Skin of body (tissue), 2 donors: ENCODE measurements around the gene FOXK1. TPM values are rescaled to one million over a fixed set of nuclear protein-coding genes. Genes with fewer than 3 reads are reported as not detected.
"Not testable (repeated sequence)": the region's sequence is repeated elsewhere in the genome, so short reads cannot be mapped to it uniquely, and the experiment has no call there.

Experiments
- DNase-seq: peaks from one replicate; lab custom pipeline; 2025; lab: John Stamatoyannopoulos, UW
- total RNA-seq: library from RNA; depleted of rRNA; stranded (reverse); fragments of >200 nt; gene quantifications from one replicate; pipeline ENCODE4 v1.2.3, GENCODE V29; 2014

FOXK1 gene
- total RNA-seq: 17.2 TPM

DNA sequence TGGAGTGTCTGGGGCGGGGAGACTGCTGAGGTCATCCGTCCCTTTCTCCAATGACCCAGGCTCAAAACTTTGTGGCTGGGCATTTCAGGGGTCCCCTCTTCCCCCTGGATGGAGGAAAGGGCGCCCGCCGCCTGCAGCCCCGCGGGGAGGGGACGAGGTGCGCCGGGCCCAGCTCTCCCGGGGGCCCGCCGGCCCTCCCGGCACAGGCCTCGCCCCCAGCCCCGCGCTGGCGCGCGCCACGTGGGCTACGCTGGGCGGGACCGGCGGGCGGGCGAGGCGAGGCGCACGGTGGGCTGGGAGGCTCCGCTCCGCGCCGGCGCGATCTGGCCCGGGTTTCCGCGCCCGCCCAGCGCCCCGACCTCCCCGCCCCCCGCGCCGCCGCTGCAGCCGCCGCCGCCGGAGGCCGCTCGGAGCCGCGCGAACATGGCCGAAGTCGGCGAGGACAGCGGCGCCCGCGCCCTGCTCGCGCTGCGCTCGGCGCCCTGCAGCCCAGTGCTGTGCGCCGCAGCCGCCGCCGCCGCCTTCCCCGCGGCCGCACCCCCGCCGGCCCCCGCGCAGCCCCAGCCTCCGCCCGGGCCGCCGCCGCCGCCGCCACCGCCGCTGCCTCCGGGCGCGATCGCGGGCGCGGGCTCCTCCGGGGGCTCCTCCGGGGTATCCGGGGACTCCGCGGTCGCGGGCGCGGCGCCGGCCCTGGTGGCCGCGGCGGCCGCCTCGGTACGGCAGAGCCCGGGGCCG lies at the start of gene FOXK1:
TSS of gene FOXK1 (plus strand) at position 410 of the 735 bp plus-strand sequence. CDS start at position 424, 14 bp downstream.
- peak; percentile 63 for DNase-seq

DNA sequence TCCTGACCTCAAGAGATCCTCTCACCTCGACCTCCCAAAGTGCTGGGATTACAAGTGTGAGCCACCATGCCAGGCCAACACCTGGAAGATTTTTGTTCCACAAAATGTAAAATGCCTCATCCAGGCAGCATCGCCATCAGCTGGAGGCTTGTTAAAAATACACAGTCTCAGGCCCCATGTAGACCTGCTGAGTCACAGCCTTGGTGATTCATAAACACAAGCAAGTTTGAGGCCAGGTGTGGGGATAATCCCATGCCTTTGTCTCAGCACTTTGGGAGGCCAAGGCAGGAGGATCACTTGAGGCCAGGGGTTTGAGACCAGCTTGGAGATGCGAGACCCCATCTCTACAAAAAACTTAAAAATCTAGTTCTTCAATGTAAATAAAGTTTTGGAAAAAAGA lies 49.1 kb upstream of the FOXK1 start:
- no peak for DNase-seq

DNA sequence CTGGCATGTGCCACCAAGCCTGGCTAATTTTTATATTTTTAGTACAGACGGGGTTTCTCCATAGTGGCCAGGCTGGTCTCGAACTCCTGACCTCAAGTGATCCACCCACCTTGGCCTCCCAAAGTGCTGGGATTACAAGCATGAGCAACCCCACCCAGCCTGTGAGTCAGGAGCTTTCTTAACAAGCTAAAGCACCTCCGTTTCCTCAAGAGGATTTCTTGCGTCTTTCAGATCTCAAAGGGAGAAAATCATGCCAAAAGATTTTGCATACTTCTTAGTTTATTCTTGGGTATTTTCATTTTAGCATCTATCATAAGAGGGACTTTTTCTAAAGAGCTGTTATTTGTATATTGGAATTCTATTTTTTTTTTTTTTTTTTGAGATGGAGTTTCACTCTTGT lies 47.9 kb upstream of the FOXK1 start:
- DNase-seq: no peak

DNA sequence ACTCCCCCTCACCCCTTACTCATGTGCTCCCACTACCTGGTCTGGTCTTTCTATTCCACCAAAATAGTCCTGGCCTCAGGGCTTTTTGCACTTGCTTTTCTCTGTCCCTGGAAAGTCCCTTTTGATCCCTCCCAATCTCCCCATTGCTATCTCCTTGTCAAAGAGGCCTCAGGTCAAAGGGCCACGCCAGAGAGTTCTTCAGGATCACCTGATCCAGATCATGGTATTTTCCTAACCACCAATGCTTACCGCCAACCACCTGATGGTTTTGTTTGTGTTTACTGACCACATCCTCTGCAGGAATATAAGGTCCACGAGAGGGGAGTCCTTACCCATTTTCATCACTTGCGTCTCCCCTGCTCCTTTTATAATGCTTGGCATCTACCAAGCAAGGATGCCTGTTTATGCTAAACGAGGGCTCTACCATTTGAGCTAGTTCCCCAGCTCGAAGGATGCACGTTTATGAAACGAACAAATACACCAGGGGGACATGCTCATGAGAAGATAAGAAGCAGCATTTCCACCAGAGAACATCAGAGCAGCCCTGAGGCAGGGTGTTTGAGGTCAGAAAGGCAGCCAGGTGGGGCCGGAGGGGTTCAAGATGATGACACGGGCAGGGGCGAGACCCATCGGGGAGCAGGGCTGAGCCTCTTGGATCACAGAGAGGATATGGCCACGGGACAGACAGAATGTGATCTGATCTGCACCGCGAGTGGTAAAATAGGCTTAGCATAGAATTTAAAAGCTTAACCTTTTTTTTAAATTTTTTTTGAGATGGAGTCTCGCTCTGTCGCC lies 43.1 kb upstream of the FOXK1 start:
- DNase-seq: no peak

DNA sequence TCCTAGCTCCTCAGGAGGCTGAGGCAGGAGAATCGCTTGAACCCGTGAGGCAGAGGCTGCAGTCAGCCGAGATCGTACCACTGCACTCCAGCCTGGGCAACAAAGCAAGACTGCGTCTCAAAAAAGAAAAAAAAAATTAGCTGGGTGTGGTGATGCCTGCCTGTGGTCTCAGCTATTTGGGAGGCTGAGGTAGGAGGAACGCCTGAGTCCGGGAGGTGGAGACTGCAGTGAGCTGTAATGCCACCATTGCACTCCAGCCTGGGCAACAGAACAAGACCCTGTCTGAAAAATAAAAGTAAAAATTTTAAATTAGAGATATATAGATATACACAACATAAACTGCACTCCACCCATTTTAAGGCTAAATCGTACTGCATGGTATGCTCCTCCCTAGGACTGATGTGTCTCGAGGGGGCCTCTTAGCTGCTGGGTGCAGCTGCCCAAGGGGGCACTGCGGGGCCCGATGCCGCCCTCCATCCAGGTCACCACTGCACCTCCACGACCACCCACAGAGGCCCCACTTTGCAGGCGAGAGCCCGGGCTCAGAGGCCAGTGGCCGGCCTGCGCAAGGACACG lies 40.9 kb upstream of the FOXK1 start:
- DNase-seq: peak; percentile 54

DNA sequence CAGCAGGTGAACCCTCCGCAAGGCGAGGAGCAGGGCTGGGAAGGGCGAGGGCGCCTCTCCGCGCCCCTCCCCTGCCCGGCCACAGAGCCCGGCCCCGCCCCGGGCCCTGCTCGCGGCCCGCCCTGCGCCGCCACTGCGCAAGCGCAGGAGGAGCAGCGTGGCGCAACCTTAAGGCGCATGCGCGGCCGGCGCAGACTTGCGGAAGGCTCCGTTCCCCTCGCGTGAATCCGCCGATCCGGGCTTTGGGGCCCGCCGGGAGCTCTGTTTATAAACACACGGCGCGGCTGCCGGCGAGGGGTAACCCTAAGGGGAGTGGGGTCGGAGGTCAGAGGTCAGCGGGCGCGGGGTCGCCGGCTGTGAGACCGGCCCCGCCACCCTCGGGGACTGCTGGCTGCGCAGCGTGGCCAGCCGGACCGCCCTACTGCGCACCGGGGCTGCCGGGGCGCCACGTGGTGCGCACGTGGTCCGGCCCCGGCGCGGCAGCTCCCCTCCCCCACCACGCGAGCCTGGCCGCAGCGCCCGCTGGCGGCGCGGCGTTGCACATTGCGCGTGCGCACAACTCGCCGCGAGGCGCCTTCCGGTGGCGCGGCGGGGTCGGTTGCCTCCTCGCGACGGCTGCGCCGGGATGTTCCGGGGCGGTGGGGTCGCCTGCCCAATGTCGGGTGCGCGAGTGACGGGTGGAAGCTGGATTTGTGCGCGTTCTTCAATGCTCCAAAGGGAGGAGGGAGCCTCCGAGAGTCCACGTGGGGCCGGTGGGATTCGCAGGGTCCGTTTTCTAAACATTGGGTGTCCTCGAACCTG lies 40.2 kb upstream of the FOXK1 start:
- peak; percentile 94 for DNase-seq

DNA sequence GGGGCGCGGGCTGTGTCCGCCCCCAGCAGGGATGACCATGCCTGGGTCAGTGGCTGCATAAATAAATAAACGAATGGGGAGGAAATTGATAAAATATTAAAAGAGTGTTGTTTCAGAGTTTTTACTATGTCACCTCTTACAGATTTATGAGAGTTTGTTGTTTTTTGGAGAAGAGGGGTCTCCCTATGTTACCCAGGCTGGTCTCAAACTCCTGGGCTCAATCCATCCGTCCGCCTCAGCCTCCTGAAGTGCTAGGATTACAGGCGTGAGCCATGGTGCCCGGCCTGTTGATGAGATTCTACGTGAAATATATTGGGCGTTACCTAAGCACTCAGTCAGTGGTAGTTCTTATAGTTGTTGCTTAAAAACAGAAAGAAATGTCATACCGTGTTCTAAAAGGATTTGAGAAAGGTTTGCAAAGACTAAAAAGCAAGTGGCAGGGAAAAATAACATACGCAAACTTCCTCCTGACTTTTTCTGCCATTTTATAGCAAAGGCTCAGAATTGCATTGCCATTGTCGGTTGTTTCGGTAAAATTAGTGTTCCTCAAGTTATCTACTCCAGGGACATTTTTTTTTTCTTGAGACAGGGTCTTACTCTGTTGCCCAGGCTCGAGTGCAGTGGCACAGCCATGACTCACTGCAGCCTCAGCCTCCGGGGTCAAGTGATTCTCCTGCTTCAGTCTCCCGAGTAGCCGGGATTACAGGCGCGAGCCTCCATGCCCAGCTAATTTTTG lies 39.5 kb upstream of the FOXK1 start:
- no peak for DNase-seq

DNA sequence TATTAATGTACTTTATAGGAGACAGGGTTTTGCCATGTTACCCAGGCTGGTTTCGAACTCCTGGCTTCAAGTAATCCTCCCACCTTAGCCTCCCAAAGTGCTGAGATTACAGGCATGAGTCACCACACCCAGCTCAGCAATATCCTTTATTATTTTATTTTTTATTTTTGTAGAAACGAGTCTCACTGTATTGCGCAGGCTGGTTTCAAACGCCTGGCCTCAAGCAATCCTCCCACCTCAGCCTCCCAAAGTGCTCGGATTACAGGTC lies 39.0 kb upstream of the FOXK1 start:
- not testable (repeated sequence) for DNase-seq

DNA sequence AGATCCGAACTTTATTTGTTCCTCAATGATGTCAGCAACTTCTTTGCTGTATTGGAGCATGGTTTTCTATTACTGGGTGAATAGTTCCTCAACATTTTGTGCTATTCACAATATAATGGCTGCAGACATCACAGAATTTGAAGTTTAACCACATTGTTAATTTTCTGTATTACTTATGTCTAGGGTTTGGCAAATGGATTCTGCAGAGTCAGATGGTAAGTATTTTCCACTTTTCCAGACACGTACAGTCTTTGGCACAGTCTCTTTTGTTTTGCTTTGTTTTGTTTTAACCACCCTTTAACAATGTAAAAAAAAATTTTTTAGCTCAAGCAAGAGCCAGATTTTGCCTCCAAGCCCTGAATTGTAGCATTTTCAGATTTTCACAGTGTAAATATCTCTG lies 36.8 kb upstream of the FOXK1 start:
- DNase-seq: no peak

DNA sequence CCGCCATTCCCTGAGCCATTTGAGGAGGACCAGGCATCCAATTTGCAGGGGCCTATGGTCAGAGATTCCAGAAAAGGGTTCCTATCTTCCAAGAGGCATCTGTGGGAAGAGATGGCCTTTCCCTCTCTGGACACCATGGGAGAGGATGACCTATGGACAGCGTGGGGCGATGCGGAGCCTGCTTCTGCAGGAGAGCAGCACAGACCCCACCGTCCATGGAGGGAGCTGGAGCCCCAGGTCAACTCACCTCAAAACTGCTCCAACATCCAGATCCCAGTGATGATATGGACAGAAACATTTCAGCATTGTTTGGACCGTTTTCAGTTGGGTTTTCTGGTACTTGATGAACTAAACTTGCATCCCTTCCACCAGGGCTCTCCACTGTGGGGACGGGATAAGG lies 34.0 kb upstream of the FOXK1 start:
- DNase-seq: no peak

DNA sequence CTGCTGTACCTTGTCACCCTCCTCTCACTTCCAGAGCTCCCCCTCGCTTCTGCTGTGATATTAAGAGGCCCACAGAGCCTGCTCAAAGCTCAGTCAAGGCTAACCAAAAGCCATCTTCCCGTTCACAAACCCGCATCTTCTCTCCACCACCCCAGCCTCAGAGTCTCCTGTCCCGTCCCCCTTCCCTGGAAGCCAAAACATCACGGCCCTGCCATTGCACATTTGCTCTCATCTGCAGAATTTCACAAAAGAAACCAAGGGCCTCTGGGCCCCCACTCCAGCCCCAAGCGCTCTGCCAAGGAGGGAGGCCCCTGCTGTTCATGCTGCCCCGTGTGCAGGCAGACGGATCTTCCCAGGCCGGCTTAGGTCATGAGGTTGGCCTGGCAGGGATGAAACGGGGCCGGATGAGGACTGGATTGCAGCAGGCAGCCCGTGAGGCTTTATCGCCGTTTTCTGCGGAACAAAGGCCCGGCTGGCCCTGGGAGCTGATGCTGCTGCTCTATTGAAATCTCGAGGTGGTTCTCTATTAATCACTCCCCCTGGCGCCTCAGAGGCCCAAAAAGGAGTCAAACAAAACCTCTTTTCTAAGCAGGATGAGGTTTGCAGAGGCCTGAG lies 31.6 kb upstream of the FOXK1 start:
- DNase-seq: no peak

DNA sequence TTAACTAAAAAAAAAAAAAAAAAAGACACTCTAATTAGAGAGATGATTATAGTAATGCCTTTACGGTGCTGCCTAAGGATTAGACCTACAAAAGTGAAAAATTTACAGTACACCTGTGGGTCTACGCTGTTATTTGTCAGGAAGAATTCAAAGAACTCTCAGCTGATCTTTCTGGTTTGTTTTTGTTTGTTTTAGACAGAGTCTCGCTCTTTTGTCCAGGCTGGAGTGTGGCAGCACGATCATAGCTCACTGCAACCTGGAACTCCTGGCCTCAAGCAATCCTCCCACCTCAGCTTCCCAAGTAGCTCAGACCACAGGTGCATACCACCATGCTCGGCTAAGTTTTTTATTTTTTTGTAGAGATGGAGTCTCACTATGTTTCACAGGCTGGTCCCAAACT lies 28.3 kb upstream of the FOXK1 start:
- no peak for DNase-seq

DNA sequence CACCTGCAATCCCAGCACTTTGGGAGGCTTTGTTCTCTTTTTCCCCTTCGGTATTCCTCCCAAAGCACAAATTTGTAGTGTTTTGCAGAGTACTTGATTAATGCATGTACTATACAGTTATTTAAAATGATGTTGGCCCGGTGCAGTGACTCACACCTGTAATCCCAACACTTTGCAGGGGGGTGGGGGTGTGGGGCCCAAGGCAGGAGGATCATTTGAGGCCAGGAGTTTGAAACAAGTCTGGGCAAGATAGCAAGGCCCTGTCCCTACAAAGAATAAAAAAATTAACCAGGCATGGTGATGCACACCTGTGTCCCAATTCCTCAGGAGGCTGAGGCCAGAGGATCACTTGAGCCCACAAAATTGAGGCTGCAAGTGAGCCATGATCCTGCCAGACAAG lies 26.8 kb upstream of the FOXK1 start:
- DNase-seq: no peak

DNA sequence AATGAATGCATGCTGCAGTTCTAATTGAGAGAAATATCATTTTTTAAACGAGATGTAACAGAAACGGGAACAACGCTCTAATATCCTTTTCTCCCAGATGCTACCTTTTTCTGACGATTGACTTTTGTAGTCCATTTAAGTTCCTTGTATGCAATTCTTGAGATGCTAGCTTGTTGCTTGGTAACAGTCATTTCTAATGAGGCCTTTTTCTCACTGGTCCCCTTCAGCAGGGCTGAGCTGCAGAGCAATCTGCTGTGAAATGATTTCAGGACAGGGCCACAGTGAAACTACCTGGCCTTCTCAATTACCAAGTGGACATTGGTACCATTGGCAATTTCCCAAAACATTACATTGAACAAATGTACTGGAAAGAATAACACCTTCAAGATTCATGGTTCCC lies 26.2 kb upstream of the FOXK1 start:
- no peak for DNase-seq

DNA sequence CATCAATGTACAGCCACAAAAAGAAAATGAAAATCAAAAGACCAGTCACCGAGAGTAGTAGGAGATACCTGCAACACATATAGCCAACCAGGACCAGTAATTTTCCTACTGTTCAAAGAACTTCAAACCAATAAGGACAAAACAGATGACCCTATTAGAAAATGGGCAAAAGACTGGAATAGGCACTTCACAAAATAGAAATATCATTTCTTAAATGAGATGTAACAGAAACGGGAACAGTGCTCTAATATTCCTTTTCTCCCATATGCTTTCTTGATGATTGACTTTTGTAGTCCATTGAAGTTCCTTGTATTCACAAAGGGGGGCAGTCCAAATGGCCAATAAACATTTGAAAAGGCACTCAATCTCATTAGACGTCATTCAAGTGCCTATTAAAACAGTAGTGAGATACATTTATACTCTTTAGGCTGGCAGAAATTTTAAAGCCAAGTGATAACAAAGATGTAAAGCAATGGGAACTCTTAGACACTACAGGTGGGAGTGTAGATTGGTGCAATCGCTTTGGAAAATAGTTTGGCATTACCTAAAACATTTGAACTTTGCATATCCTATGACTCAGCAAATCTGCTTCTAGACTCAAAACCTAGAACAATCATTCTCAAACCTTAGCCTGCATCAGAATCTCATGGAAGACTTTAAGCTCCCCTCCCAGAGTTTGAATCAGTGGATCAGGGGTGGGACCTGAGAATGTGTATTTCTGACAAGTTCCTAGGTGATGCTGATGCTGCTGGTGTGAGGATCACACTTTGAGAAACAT lies 24.3 kb upstream of the FOXK1 start:
- DNase-seq: no peak

DNA sequence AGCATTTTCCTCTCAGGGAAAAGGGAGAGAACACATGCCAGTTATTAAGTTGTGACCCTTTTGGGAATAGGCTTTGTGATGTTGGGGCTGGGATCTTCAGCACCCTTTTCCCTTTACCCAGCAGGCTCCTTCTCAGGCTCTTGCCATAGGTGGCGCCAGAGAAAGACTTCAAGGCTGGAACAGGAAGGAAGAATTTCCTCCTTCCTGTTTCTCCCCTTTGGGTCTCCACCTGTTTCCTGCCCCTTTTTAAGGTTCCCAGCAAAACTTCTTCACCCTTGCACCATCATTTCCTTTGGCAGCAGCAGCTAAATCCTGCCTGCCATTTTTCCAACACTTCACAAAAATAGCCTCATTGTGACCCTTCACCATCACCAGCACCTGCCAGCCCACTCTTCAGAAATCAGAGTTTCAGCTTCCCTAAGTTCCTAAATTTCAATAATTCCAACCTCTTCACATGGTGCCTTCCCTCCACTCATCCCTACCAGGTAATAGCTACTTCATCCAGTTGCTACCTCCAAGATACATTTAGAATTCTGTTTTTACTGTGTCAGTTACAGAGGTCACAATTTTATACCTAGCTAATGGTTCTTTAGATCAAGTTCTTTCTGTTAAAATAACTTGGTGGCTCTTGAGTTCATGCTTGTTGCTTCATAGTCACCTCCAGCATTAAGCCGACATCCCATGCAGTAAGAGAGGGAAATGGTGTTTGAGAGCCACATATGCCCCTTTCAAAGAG lies 22.4 kb upstream of the FOXK1 start:
- no peak for DNase-seq

DNA sequence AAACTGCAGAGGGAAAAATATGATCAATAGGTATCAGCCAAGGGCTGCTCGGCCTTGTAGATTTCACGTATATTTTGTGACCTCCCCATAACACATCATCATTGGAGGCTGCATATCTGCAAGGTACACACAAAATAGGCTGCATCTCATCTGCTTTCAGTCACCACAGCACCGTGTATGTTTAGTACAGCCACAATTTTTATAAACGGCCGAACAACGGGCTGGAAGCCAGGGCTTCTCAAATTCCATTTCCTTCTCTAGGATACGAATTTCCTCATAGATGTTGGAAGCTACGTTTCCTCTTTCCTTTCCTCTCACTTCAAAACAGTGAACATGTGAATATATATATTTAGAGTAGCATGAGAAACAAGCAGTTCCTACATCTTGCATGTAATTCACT lies 20.2 kb upstream of the FOXK1 start:
- DNase-seq: no peak

DNA sequence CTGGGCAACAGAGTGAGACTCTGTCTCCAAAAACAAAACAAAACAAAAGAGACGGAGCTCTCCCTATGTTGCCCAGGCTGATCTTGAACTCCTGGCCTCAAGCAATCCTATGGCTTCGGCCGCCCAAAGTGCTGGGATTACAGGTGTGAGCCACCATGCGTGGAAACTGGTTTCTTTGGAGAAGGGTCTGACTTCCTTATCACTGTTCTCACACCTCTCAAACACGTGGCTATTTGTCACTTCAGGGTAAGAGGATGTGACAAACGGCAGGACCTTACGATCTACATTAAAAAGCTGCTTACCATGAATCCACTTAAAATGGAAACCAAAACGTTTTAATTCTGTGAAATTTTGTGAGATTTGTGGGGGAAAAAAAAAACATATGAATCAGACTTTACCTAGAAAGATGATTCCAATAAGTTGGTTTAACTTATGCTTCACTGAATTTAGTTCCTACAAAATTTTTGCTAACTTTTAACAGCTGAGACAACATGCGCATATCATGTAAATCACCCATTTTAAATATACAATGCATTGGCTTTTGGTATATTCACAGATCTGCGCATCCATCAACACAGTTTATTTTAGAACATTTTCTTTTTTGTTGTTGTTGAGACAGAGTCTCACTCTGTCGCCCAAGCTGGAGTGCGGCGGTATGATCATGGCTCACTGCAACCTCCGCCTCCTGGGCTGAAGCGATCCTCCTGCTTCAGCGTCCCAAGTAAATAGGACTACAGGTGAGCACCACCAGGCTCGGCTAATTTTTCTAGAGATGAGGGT lies 18.7 kb upstream of the FOXK1 start:
- no peak for DNase-seq

DNA sequence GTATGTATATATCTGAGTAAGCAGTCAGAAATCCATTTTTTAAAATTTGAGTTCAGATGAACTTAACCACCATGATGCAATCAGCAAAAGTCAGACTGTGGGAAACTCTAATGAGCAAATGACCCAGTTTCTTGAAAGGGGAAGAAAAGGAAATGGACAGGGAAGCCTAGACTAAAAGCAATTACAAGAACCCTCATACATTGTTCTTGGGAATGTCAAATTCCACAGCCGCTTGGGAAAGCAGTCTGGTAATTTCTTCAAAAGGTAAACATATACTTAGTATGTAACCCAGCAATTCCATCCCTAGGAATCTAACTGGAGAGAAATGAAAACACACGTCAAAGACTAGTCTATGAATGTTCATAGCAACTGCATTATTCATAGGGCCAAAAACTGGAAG lies 16.4 kb upstream of the FOXK1 start:
- no peak for DNase-seq
